ENCODE measurements around the gene CA12.
A peak's percentile ranks its signal among the peaks of the same experiment; 100 is the strongest.
"Not testable (repeated sequence)": the region's sequence is repeated elsewhere in the genome, so short reads cannot be mapped to it uniquely, and the experiment has no call there.

Gene CA12
- 0 reads per million in 3 experiments for total RNA-seq

DNA sequence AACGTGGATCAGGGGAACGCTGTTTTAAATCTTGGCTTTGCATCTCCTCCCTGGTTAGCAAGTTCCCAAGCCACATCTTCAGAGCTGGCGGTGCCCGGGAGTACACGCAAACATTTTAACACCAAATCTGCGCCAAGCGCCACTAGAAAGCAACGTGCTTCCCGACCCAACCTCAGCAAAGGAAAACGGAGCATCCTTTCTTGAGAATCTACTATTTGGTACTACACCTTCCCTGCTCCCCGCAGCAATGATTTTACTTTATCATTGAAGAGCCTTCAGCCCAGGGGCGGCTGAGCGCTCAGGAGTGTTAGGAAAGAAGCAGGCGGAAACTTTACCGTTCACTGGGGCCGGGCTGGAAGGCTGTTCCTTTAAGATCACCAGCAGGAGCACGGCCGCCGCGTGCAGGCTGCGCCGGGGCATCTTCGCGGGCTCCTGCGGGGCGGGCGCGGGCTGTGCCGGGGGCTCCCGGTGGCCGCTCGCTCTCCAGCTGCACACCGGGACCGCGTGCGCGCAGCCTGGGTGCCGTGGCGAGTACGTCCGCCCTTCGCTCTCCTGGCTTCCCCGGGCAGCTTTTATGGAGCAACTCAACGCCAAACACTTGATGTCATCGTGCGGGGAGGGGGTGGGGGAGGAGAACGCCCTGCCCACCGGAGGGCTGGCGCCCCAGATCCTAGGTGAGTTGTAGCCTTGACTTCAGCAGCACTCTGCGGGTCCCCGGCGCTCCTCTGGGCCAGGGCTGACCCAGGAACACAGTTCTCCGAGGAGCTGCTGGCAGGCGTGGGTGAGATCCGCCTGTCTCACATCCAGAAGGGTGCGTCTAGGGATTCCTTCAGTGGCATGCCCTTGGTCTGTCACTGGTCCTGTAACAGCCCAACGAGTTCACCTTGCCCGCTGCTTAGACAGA lies at the start of gene CA12:
TSS of gene CA12 (minus strand) at position 546 of the 904 bp plus-strand sequence. CDS start at position 420, 126 bp downstream.
- DNase-seq: no peak

DNA sequence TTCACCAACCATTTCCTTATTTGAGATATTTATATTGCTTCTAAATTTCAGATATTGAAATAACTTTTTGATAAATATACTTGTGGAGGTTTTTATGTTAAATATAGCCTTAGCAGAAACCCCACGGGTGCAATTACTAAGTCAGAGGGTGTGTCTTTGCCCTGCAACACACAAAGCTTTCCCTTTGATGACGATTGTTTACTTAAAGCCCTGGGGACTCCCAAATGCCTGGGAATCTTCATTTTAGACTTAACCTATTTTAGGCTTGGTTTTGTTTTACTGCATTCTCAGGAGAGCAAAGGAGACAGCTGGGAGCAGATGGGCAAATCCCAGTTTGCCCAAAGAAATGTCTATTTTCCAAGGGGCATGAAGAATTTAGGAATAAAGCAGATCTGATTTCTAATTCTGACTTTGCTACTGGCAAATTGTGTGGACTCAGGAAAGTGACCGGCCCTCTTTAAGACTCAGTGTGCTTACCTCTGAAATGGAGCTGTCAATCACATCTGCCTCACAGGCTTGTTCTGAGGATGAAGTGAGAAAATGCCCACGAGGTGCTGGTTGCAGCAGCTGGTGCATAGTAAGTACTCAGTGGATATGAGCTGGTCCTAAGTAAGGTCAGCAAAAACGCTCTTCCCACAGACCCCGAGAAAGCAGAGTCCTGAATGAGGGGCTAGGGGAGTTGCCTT lies 49.3 kb upstream of the CA12 start:
- DNase-seq: no peak

DNA sequence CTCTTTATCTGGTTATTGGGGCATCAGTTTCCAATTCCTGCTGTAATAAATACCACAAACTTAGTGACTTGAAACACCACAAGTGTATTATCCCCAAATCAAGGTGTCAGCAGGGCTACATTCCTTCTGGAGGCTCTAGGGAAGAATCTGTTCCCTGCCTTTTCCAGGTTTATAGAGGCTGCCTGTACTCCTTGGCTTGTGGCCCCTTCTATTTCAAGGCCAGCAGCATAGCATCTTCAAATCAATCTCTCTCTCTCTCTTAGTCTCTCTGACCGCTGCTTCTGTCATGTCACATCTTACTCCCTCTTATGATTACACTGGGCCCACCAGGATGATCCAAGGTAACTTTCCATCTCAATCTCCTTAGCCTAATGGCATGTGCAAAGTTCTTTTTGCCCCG lies 44.9 kb upstream of the CA12 start:
- DNase-seq: no peak

DNA sequence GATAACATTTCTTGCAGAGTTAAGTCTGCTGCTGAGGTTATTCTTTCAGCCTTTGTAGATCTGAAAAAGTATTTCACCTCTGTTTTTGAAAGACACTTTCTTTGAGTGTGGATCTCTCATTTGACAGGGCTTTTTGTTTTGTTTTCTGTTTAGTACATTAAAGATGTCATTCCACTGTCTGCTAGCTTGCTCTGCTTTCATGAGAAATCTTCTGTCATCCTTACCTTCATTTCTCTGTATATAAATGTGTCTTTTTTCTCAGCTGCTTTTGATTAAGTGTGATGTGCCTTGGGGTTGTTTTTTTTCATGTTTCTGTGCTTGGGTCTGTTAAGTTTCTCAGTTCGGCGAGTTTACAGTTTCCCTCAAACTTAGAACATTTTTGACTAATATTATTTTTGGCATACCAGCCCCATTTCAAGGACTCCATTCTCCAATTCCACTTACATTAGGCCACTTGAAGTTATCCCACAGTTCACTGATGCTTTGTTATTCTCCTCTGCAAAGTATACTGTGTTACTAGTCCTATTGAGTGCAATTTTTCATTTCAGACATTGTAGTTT lies 43.9 kb upstream of the CA12 start:
- no peak for DNase-seq

DNA sequence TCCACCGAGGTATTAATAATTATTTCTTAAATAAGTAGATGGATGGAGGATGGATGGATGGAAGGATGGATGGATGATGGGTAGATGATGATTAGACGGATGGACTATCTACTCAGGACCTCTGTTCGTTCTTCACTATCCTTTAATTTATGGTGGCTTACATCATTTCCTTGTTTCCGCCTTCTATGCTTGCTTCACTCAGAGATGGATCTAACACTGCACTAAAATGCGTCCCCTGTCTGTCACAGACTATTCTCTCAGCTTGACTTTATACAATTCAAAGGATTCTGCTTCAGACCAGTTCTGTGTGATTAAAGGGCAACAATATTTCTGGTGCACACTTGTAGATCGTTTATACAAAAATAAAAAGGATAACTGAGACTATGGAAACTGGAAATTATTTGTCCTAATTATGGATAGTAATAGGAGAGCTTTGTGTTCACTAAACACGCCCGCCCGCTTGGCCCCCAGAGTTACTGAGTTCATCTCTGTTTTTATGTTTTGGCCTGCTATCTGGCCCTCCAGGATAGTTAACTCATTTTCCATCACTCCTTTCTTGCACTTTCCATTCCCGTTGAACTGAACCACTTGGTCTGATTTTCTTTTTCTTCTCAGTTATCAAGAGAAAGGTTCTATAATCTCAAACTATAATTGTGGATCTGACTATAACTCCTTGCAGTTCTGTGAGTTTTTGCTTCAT lies 41.4 kb upstream of the CA12 start:
- no peak for DNase-seq

DNA sequence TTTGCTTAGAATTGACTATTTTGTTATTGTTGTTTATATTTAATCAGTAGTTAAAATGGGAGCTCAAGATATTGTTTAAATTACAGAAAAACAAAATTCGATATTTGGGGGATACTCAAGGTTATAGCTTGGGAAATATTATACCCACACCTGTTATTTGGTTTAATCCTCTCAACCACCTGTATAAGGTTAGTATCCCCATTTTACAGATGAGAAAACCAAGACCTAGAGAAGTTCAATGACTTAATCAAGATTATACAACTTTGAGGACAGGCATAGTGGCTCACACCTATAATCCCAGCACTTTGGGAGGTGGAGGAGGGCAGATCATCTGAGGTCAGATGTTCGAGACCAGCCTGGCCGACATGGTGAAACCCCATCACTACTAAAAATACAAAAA lies 39.8 kb upstream of the CA12 start:
- DNase-seq: no peak

DNA sequence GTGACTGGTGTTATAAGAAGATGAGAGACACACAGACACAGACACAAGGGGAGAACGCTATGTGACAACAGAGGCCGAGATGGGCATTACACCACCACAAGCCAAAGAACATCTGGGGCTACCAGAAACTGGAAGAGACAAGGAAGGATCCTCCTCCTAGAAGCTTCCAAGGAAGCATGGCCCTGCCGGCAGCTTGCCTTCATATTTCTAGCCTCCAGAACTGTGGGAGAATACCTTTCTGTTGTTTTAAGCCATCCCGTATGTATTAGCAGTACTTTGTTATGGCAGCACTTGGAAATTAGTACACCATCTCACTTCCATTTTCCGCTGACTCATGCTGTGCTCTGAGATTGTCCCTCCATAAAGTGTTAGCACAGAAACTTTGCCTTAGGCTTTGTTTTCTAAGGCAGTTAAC lies 38.7 kb upstream of the CA12 start:
- DNase-seq: no peak

DNA sequence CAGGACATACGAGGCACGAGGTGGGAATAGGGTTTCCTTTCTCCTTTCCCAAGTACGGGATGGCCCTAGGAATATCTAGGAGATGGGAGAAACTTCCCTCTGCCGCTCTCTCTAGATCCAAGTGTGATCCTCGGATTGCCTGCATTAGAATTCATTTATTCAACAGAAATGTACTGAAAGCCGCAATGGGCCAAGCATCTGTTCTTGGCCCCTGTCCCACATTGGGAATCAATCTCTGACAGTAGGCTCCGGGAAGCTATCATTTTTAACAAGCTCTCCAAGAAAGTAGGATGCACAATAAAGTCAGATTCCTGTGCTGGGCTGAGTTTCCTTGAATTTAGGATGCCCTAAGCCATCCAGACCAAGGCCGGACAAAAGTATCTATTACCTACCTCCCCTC lies 37.2 kb upstream of the CA12 start:
- DNase-seq: no peak

DNA sequence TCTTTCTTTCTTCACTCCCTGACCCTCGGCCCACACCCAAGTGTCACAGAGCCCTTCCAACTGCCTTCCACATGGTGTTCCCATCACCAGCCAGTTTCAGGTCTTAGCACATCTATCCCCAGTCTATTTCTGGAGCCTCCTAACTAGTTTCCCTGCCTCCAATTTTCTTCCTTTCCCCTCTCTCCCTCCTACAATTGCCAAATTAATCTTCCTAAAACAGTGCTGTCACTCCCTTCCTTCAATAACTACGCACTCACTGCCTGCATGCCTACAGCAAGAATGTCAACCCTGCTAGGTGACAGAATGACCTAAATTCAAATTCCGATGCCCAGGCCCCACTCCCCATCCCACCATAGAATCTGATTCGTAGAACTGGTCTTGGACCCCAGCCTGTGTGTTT lies 36.1 kb upstream of the CA12 start:
- no peak for DNase-seq

DNA sequence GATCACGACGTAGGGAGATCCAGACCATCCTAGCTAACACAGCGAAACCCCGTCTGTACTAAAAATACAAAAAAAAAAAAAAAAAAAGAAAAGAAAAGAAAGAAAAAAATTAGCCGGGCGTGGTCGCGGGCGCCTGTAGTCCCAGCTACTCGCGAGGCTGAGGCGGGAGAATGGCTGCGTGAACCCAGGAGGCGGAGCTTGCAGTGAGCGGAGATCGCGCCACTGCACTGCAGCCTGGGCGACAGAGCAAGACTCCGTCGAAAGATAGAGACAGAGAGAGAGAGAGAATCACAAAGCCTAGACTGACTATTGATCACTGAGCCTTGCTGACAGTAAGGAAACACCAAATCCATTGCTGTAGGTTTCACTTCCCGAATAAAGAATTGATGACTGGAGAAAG lies 35.6 kb upstream of the CA12 start:
- DNase-seq: not testable (repeated sequence)

DNA sequence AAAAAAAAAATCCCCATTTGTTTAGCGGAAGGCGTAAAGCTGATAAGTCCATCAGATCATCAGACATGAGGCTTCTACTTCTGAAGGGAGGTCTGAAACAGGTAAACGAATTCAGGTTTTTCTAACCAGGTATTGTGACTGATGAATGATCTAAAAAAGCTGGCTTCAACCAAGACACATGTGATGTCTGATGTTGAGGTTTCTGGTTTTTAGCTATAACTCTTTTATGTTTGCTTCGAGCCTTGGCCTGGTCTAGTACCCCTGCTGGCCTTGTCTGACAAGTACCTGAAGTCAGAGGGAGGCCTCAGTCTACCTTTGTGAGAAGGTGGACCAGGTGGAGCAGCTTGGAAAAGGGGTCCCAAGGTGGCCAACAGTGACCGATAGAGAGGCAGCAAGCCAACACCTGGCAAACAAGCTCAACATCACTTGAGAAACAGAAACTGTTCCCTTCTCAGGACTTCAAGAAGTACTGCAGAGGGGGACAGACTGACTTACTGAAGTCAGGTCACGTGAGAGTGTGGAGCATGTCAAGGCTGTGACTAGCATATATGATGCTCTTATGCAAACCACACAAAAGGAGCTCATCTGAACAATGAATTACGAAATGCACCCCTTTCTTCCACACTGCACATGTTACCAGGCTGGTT lies 33.0 kb upstream of the CA12 start:
- DNase-seq: no peak

DNA sequence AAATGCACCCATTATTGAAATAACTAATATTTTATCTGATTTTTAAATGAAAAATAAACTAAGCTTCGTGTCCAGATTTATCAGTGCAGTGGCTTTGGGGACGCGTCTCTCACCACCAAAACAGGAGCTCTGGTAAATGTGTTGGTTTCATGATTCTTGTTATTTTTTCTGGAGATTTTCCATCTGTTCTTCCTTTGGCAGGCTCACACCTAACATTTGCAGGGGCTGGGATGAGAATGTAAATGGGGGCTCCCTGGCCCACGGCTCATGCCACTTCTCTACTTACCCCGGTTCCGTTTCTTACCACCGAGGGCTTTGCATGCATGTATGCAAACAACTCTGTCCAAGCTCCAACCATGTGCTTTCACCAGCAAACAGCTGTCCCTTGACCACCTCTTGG lies 30.9 kb upstream of the CA12 start:
- no peak for DNase-seq

DNA sequence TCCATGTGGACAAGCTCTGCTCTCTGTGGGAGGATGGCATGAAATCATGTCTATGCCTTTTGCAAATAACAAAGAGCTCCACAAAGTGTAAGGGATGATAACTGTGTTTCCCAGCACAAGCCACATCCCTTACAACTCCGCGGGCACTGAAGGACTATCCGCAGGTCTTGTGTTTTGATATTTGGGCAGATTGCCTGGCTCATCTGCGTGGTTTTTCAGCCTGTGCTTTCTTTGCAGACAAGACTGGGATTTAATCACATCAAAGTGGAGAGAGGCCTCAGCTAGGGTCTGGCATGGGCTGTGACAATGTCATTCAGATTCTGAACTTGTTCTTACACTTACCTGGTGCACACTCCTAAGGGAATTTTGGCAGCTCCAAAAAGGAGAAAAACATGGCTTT lies 30.2 kb upstream of the CA12 start:
- no peak for DNase-seq

DNA sequence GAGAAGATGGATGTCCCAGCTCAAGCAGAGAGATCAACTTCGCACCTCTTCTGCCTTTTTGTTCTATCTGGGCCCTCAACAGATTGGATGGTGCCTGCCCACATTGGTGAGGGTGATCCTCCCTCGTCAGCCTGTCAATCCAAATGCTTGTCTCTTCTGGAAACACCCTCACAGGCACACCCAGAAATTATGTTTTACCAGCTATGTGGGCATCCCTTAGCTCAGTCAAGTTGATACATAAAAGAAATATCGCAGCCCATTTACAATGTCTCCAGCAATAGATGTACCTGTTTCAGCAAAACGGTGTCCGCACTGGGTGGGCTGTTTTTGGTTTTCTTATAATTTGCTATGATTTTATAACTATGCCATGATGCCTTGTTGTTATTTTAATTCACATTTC lies 27.5 kb upstream of the CA12 start:
- no peak for DNase-seq

DNA sequence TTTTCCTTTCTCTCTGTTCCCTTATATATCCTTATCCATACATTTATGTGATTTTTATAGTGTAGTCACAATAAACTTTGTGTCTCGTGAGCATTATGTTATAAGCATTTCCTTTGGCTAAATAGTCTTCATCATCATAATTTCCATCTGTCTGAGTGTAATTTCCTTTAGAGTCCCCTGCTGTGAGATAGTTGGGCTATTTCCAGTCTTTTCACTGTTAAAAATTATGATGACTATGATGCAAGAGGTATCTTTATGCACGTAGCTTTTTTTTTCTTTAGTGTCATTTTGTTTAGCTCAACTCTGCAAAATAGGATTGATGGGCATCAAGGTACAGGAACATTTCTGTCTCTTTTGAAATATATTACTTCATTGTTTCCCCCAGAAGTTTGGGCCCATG lies 26.9 kb upstream of the CA12 start:
- DNase-seq: no peak

DNA sequence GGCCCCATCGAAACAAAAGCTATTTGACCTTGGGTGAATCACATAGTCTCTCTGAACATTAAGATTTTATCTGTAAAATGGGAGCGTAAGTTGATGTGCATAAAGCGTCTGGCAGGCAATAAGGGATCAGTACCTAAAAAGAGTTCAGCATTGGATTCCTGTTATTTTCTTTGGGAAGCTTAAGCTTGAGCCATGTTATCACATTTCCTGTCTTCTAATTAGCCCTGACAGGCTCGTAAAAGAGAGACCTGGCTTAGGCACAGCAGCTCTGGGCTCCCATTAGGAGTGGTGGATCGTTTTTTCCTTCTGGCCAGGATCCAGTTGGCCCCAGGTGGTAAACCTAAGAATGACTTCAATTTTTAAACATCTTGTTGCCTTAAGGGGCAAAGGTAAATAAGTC lies 26.0 kb upstream of the CA12 start:
- DNase-seq: no peak

DNA sequence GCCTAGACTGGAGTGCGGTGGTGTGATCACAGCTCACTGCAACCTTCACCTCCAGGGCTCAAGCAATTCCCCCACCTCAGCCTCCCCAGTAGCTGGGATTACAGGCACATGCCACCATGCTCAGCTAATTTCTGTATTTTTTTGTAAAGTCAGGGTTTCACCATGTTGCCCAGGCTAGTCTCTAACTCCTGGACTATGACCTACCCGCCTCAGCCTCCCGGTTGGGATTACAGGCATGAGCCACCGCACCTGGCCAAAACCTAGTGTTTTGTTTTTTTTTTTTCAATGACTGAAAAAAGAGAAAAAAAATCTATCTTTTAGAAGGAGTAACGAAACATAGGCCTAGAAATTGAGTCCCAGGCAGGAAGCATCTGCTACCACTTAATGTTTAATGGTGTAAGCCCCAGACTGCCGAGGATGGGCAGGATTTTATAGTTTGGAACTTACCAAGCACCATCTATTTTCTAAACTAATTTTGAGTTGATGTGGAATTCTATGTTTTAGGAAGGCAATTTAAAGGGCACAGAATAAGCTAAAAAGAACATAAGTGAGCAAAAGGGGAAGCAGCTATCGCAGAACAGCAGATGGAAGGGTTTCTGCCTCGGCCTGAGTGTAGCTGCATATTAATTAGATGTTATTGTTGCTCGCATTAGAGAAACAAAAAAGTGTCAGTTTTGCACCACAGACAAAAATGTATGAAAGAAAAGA lies 24.2 kb upstream of the CA12 start:
- DNase-seq: no peak

DNA sequence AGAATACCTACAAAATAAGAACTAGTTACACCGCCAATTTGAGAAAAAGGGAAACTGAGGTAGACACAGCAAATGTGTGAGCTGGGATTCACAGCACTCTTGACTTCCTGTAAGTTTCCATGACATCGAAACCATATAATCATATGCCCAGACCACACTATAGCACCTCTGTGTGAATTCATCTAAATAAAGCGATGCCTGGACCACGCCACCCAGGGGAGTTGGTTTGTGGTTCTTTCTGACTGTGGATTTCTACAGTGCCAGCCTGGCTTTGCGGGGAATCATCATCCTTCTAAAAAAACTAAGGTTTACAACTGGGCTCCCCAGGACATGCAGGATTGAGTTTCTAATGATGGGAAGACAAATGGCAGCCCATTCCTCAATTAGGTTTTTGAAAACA lies 23.5 kb upstream of the CA12 start:
- DNase-seq: no peak

DNA sequence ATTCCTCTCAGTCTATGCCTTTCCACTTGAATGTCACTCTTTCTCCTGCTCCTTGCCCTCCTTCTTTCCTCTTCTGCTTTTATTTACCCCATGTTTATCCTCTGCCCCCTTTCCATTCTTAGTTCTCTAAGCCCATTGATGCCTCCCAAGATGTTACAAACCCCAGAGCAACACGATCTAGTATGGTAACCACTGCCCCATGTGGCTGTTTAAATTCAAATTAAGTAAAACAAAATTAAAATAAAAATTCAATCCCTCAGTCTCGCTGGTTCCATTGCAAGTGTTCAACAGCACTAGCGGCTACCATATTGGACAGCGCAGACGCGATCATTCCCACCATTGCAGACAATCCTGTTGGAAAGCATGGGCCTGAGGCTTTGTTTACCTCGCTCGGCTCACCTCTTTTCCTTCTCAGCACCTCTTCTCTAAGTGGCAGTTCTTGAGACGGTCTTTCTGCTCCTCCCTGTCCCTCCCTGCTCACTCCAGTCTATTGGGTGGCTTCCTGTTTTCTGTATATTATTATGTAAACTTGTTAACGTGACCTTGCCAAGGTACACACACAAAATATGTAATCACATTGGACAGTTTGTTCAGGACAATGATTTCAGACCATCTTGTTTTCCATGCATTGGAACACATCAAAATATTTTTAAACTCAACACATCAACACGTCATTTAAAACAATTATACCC lies 21.8 kb upstream of the CA12 start:
- no peak for DNase-seq

DNA sequence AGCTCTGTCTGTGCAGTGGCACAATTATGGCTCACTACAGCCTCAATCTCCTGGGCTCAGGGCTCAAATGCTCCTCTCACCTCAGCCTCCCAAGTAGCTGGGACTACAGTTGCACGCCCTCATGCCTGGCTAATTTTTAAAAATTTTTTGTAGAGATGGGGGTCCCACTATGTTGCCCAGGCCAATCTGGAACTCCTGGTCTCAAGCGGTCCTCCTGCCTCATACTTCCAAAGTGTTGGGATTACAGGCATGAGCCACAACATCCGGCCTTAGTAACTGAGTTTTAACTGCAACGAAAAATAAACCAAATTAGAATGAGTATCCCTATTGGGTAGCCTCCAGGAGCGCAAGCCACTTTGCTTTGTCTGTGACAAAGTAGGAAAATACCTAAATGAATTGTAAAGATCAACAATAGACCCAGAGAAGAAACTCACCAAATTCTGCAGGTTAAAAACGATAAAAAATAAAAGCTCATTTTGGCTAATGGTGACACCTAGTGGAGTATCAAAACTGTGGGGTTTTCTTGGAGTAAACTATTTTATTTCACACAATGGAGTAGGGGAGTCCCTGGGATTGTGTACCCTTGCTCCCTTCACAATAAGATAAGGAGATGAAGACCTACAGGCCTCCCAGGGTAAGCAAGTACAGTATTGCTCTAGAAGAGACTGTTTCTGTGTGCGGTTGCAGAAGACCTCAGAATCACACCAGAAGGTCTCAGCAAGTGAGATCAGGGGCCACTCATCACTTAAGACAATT lies 21.0 kb upstream of the CA12 start:
- peak; percentile 21 for DNase-seq

Measured in central memory CD4-positive, alpha-beta T cell (primary cell).